ENCODE measurements around the gene SNX6.
A peak's percentile ranks its signal among the peaks of the same experiment; 100 is the strongest.
"Not testable (repeated sequence)": the region's sequence is repeated elsewhere in the genome, so short reads cannot be mapped to it uniquely, and the experiment has no call there.

The SNX6 gene

DNA sequence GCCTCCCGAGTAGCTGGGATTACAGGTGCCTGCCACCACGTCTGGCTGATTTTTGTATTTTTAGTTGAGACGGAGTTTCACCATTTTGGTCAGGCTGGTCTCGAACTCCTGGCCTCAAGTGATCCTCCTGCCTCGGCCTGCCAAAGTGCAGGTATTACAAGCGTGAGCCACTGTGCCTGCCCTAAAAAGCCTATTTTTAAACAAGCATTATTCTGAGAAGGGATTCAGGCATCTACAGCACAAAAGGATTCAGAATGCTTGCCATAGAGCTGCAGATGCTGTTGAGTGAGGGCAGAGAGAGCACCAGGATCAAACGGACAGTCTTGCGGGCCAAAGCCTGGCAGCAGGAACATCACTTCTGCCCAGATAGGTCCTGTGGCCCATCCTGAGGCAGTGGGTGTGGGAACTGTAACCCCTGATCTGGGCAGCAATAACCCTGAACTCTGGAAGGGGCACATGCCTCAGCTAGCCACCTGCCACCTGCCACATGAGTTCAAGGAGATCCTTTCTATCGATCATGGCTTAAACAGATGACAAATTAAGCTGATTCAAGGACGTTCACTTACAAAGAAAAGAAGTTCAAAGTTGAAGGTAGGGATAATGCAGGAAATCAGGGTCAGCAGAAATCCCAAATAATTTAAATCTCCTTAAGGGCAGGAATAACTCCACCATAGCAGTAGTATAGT, 16.8 kb upstream of the SNX6 start:
- Histone ChIP-seq H3K36me3 (no peaks in the 10 kb centered on the region), H3K9me3 (replicated peaks in 1 of 11) (no peaks in the 10 kb centered on the region), H3K9ac (no peak overlapping the region), H3K4me2 (peak overlapping the region in 2 of 11 experiments; percentile 48 to 55; a peak in 4 of 22 replicates), H3K4me1 (peaks cover 0 to 96% (median 10%) of the 10 kb centered on the region in 10 experiments; a peak in 13 of 20 replicates), H4K20me1 (no peaks in the 10 kb centered on the region), H3K27me3 (no peaks in the 10 kb centered on the region), H3K27ac (no peak overlapping the region), H3K4me3 (no peak overlapping the region)
- no peak; a peak in 1 of 22 replicates for TF ChIP-seq Cebpa-rat (IDR thresholded peaks at IDR 0.05)

DNA sequence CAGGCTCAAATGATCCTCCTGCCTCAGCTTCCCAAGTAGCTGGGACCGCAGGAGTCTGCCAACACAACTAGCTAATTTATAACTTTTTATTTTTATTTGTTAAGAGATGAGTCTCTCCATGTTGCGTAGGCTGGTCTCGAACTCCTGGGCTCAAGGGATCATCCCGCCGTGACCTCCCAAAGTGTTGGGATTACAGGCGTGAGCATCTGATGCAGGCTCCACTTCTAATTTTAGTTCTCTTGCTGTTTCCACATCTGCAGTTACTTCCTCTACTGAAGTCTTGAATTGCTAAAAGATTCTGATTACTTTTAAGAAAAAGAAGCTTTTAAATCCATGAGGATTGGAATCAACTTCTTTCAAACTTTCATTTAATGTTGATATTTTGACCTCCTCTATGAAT, 13.4 kb upstream of the SNX6 start:
- Histone ChIP-seq H3K4me1 (peaks cover 0 to 79% (median 10%) of the 10 kb centered on the region in 10 experiments; a peak in 13 of 20 replicates), H3K27ac (peak overlapping the region in 3 of 11 experiments; percentile 14 to 62 (median 36); a peak in 5 of 22 replicates), H3K27me3 (no peaks in the 10 kb centered on the region), H3K9ac (peak overlapping the region in 1 of 11 experiments; percentile 1; a peak in 1 of 22 replicates), H3K9me3 (replicated peaks in 1 of 11) (no peaks in the 10 kb centered on the region; a peak in 1 of 22 replicates), H3K36me3 (no peaks in the 10 kb centered on the region), H3K4me3 (no peak overlapping the region), H4K20me1 (no peaks in the 10 kb centered on the region), H3K4me2 (peak overlapping the region in 7 of 11 experiments; percentile 3 to 84 (median 46); a peak in 10 of 22 replicates)
- TF ChIP-seq Cebpa-rat (IDR thresholded peaks at IDR 0.05) = no peak

DNA sequence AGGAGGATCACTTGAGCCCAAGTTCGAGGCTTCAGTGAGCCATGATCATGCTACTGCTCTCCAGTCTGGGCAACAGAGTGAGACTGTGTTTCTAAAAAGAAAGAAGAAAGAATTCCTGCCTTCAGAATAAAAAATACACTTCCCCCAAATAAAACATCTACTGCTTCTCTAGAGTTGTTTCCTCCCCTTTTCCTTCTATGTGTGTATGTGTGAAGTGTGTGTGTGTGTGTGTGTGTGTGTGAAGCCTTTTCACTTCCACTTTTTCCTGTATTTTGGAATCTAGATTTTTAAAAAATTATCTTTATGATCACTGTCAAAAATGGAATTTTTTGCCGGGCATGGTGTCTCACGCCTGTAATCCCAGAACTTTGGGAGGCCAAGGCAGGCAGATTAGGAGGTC, 12.6 kb upstream of the SNX6 start:
- Histone ChIP-seq H3K27ac (peak overlapping the region in 3 of 11 experiments; percentile 11 to 62 (median 14); a peak in 4 of 22 replicates), H3K9me3 (replicated peaks in 1 of 11) (no peaks in the 10 kb centered on the region; a peak in 1 of 22 replicates), H3K36me3 (no peaks in the 10 kb centered on the region), H3K27me3 (no peaks in the 10 kb centered on the region), H3K4me3 (no peak overlapping the region), H3K4me1 (peaks cover 0 to 71% (median 10%) of the 10 kb centered on the region in 10 experiments; a peak in 13 of 20 replicates), H4K20me1 (no peaks in the 10 kb centered on the region), H3K9ac (no peak overlapping the region), H3K4me2 (peak overlapping the region in 4 of 11 experiments; percentile 35 to 84 (median 71); a peak in 8 of 22 replicates)
- TF ChIP-seq Cebpa-rat (IDR thresholded peaks at IDR 0.05) = no peak

DNA sequence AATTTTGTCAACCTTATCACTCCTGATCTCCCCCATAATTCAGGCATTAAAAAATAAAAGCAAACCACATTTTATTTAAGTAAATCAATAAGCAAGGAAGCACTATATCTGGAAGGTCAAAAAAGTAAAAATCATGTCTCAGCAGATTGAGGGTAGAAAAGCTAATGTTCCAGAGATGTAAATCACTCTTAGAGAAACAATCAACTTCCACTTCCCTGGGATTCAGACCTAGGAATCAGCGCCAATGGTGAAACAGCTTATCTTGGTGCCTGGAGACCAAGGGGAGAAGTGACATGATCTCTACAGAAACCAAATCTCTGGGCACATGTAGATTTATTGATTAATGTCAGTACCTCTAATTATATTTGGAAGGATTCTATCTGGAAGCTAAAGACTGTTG, 10.9 kb upstream of the SNX6 start:
- Histone ChIP-seq H4K20me1 (no peaks in the 10 kb centered on the region), H3K27me3 (no peaks in the 10 kb centered on the region), H3K27ac (no peak overlapping the region), H3K4me1 (peaks cover 0 to 55% (median 10%) of the 10 kb centered on the region in 10 experiments; a peak in 13 of 20 replicates), H3K4me3 (no peak overlapping the region), H3K4me2 (peak overlapping the region in 2 of 11 experiments; percentile 75 to 84; a peak in 3 of 22 replicates), H3K9me3 (replicated peaks in 1 of 11) (no peaks in the 10 kb centered on the region; a peak in 1 of 22 replicates), H3K9ac (no peak overlapping the region), H3K36me3 (no peaks in the 10 kb centered on the region)
- no peak for TF ChIP-seq Cebpa-rat (IDR thresholded peaks at IDR 0.05)

DNA sequence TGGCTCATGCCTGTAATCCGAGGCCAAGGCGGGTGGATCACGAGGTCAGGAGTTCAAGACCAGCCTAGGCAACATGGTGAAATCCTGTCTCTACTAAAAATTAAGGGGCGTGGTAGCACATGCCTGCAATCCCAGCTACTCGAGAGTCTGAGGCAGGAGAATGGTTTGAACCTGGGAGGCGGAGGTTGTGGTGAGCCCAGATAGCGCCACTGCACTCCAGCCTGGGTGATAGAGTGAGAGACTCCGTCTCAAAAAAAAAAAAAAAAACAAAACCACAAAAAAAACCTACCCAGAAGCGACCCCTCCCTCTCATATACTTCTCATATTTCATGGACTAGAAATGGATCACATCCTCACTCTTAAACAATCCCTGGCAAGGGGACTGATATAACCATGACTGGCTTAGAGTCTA, 4.4 kb upstream of the SNX6 start:
- H3K36me3 ChIP-seq = not testable (repeated sequence)
- H3K4me1 ChIP-seq = peaks cover 0 to 28% (median 5%) of the 10 kb centered on the region in 10 experiments; a peak in 10 of 20 replicates
- peak overlapping the region in 3 of 11 experiments; percentile 16 to 52 (median 23); a peak in 5 of 22 replicates for H3K4me2 ChIP-seq

DNA sequence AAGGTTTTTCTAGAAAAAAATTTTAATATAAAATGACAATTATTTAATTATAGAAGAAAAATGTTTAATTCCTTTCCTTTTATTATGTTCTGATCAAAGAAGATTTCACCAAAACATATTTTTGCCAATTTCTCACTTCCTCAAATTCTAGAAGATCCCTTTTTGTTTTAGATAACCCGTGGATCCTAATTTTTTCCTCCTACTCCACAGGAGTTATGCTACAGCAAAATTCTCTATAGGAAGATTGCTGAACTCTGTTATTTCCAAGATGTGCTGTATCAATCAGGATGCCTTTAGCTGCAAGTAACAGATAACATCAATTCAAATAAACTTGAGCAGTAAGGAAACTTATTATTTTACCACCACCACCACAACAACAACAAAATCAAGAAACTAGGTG, 3.8 kb upstream of the SNX6 start:
- Histone ChIP-seq H3K4me1 (peaks cover 5 to 28% (median 8%) of the 10 kb centered on the region in 10 experiments; a peak in 16 of 20 replicates), H3K27me3 (no peaks in the 10 kb centered on the region), H3K27ac (no peak overlapping the region), H3K4me2 (peak overlapping the region in 3 of 11 experiments; percentile 16 to 52 (median 23); a peak in 5 of 22 replicates), H3K9ac (no peak overlapping the region), H3K4me3 (no peak overlapping the region), H3K36me3 (no peaks in the 10 kb centered on the region), H4K20me1 (peaks cover 0 to 7% (median 0%) of the 10 kb centered on the region in 11 experiments; a peak in 6 of 22 replicates), H3K9me3 (replicated peaks in 1 of 11) (no peaks in the 10 kb centered on the region)
- no peak for TF ChIP-seq Cebpa-rat (IDR thresholded peaks at IDR 0.05)

More for the DNA sequence above, 4.4 kb upstream of the SNX6 start:
- H3K4me3 ChIP-seq; H3K9ac ChIP-seq; H3K9me3 ChIP-seq (replicated peaks in 1 of 11); H4K20me1 ChIP-seq; H3K27ac ChIP-seq; H3K27me3 ChIP-seq: not testable (repeated sequence)

DNA sequence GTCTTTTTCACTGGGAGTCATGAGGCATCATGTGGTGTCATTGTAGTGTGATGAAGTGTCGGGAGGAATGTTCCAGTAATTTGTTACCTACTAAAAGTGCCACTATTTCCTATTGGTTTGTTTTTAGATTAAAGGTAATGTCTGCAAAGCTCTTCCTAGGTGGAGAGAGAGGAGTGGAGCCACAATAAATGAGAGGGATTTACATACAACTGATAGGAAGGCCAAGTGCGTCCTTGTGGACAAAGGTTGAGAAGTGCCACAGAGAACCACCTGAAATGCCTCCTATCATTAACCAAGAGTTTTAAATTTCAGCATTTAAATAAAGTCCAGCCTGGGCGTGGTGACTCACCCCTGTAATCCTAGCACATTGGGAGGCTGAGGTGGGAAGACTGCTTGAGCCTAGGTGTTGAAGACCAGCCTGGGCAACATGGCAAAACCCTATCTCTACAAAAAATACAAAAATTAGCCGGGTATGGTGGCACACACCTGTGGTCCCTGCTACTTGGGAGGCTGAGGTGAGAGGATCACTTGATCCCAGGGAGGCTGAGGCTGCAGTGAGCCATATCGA, 2.5 kb upstream of the SNX6 start:
- Histone ChIP-seq H3K4me2 (no peak overlapping the region), H3K36me3 (peaks cover 0 to 11% (median 7%) of the 10 kb centered on the region in 11 experiments; a peak in 6 of 22 replicates), H3K27ac (no peak overlapping the region), H3K4me1 (peaks cover 10 to 39% (median 18%) of the 10 kb centered on the region in 10 experiments; a peak in 16 of 20 replicates), H3K9ac (no peak overlapping the region), H4K20me1 (peaks cover 4 to 17% (median 12%) of the 10 kb centered on the region in 11 experiments; a peak in 14 of 22 replicates), H3K27me3 (no peaks in the 10 kb centered on the region), H3K4me3 (no peak overlapping the region), H3K9me3 (replicated peaks in 1 of 11) (no peaks in the 10 kb centered on the region)
- TF ChIP-seq Cebpa-rat (IDR thresholded peaks at IDR 0.05) = no peak

DNA sequence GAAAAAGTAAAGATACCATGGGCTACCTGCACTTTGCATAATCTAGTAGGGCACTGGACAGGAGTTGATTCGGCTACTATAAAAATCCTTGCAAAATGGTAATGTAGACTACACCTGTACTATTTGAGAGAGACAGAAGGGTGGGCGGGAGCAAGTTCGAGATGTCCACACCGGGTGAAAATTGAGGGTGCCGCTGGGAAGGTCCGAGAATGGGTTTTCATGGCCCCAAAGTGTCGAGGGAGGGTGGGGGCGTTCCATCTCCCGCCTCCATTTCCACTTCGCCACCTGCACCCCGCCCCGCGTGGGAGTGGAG, 648 bp downstream of the SNX6 start:
- Histone ChIP-seq H3K4me2 (peak overlapping the region; percentile 76 to 97 (median 87)), H3K4me3 (peak overlapping the region; percentile 78 to 100 (median 94)), H3K9ac (peak overlapping the region; percentile 91 to 99 (median 96)), H3K9me3 (replicated peaks in 1 of 11) (no peaks in the 10 kb centered on the region), H3K4me1 (peaks cover 10 to 68% (median 19%) of the 10 kb centered on the region in 10 experiments; a peak in 16 of 20 replicates), H4K20me1 (peaks cover 21 to 43% (median 38%) of the 10 kb centered on the region in 11 experiments; a peak in 18 of 22 replicates), H3K27ac (peak overlapping the region; percentile 89 to 98 (median 95)), H3K36me3 (peaks cover 12 to 33% (median 29%) of the 10 kb centered on the region in 11 experiments; a peak in 21 of 22 replicates), H3K27me3 (no peaks in the 10 kb centered on the region)
- no peak for TF ChIP-seq Cebpa-rat (IDR thresholded peaks at IDR 0.05)

DNA sequence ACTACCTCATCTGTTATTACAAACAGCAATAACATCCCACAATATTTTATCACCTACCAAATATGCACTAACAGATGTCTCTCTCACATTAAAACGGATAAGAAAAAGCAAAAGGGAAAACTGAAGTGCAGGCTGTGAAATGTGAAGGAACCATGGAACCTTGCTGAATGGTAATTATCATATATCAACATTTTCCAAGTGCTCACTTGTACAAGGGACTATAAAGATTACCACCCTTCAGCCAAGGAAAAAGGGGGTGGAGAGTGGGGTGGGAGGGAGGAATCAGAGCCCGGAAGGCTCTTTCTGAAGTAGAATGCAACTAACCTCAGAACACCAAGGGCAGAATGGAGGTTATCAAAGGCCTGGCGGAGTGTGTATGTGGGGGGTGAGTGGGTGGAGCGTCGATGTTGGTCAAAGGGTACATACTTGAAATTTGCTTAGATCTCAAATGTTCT, 1.2 kb downstream of the SNX6 start:
- no peak for TF ChIP-seq Cebpa-rat (IDR thresholded peaks at IDR 0.05)
- Histone ChIP-seq H3K9me3 (replicated peaks in 1 of 11) (no peaks in the 10 kb centered on the region), H3K27me3 (no peaks in the 10 kb centered on the region), H3K36me3 (peaks cover 18 to 39% (median 34%) of the 10 kb centered on the region in 11 experiments), H4K20me1 (peaks cover 21 to 49% (median 44%) of the 10 kb centered on the region in 11 experiments; a peak in 18 of 22 replicates), H3K9ac (peak overlapping the region; percentile 91 to 99 (median 96); a peak in 20 of 22 replicates), H3K4me3 (peak overlapping the region; percentile 78 to 100 (median 94)), H3K27ac (peak overlapping the region in 6 of 11 experiments; percentile 89 to 98 (median 92); a peak in 7 of 22 replicates), H3K4me2 (peak overlapping the region; percentile 76 to 97 (median 87)), H3K4me1 (peaks cover 10 to 68% (median 19%) of the 10 kb centered on the region in 10 experiments; a peak in 16 of 20 replicates)
